ENCODE results near the gene NTF3.

NTF3 gene

GRCh38 chr12:5511256-5511643 lies 79.3 kb downstream of the NTF3 start:
- no peak for TF ChIP-seq RBAK (tag by site-specific recombination; IDR thresholded peaks at IDR 0.05)
- TF ChIP-seq GLI4 (tag by site-specific recombination; IDR thresholded peaks at IDR 0.05) = no peak
- TF ChIP-seq ZNF513 (tag by site-specific recombination; IDR thresholded peaks at IDR 0.05) = no peak
- TF ChIP-seq ZNF16 (tag by site-specific recombination; IDR thresholded peaks at IDR 0.05; ENCODE audit: low read depth) = no peak

GRCh38 chr12:5511644-5512600 lies 80.0 kb downstream of the NTF3 start:
- Histone ChIP-seq H3K4me3 (ENCODE audit: low read depth, low read length) (no peak overlapping the region), H3K27ac (ENCODE audit: extremely low read depth, low read depth, low read length) (no peak overlapping the region), H3K4me1 (ENCODE audit: control insufficient read depth, insufficient read depth, low read length) (no peaks in the 10 kb centered on the region), H3K9me3 (ENCODE audit: control insufficient read depth, insufficient read depth, low read depth, low read length) (no peaks in the 10 kb centered on the region), H3K36me3 (ENCODE audit: control insufficient read depth in 2 of 2, insufficient read depth in 1 of 2, low read length in 2 of 2) (no peaks in the 10 kb centered on the region)
- CTCF ChIA-PET = interaction anchor here (0.7 to 1.2 kb wide), 6 partner anchors 9 to 341 kb away, joined by 3 to 5 read pairs (median 4); no protein-coding TSS in a partner anchor
- POLR2A ChIA-PET = no interaction called here
- TF ChIP-seq ZNF10 (tag by site-specific recombination; IDR thresholded peaks at IDR 0.05) (no peak), SP3 (tag by site-specific recombination; IDR thresholded peaks at IDR 0.05) (no peak), ZNF530 (tag by site-specific recombination; IDR thresholded peaks at IDR 0.05; ENCODE audit: low read depth) (no peak), SP2 (tag by site-specific recombination; IDR thresholded peaks at IDR 0.05) (no peak), ZNF555 (tag by site-specific recombination; conservative IDR thresholded peaks at IDR 0.05) (no peak), REST (tag by site-specific recombination; IDR thresholded peaks at IDR 0.05) (no peak), ZNF514 (tag by site-specific recombination; IDR thresholded peaks at IDR 0.05) (no peak), CTCF (tag by site-specific recombination; IDR thresholded peaks at IDR 0.05) (no peak), ZNF221 (tag by site-specific recombination; IDR thresholded peaks at IDR 0.05; ENCODE audit: borderline replicate concordance) (no peak), ZFP37 (tag by site-specific recombination; IDR thresholded peaks at IDR 0.05) (no peak), YY1 (tag by site-specific recombination; IDR thresholded peaks at IDR 0.05) (no peak), ZNF354C (tag by site-specific recombination; IDR thresholded peaks at IDR 0.05; ENCODE audit: borderline replicate concordance, low read depth) (no peak), GLI2 (tag by site-specific recombination; IDR thresholded peaks at IDR 0.05; ENCODE audit: borderline replicate concordance, low read depth) (no peak), ZNF501 (tag by site-specific recombination; IDR thresholded peaks at IDR 0.05) (no peak), HOXC10 (CRISPR knock-in tag; IDR thresholded peaks at IDR 0.05) (no peak), ZNF560 (tag by site-specific recombination; IDR thresholded peaks at IDR 0.05; ENCODE audit: borderline replicate concordance) (no peak), ZNF202 (tag by site-specific recombination; IDR thresholded peaks at IDR 0.05; ENCODE audit: borderline replicate concordance) (no peak)

More at GRCh38 chr12:5511256-5511643, 79.3 kb downstream of the NTF3 start:
- Histone ChIP-seq H3K9me3 (ENCODE audit: control insufficient read depth, insufficient read depth, low read depth, low read length) (no peaks in the 10 kb centered on the region), H3K4me1 (ENCODE audit: control insufficient read depth, insufficient read depth, low read length) (no peaks in the 10 kb centered on the region), H3K36me3 (ENCODE audit: control insufficient read depth in 2 of 2, insufficient read depth in 1 of 2, low read length in 2 of 2) (no peaks in the 10 kb centered on the region), H3K4me3 (ENCODE audit: low read depth, low read length) (no peak overlapping the region), H3K27ac (ENCODE audit: extremely low read depth, low read depth, low read length) (no peak overlapping the region)
- POLR2A ChIA-PET = no interaction called here
- CTCF ChIA-PET = interaction anchor here (0.5 to 1.3 kb wide), 7 partner anchors 8 to 340 kb away, joined by 3 to 5 read pairs (median 3); no protein-coding TSS in a partner anchor
